H1 (cell line): Measurements from ENCODE around the gene ANKRD29. TPM values are rescaled to one million over a fixed set of nuclear protein-coding genes. Genes with fewer than 3 reads are reported as not detected.

Experiments used
- EZH2 ChIP-seq: fragments of 200-600 bp; sonication (generic); IDR thresholded peaks from 2 replicates; pipeline ENCODE4 v1.7.1; 2012; ENCODE audit warnings: low read depth, mild to moderate bottlenecking, moderate library complexity, low read length, inconsistent platforms; ENCODE audit not compliant: severe bottlenecking
- TEAD4 ChIP-seq: IDR thresholded peaks from 2 replicates; pipeline ENCODE4 v1.6.1; 2012; ENCODE audit warnings: low read depth, low read length, inconsistent platforms, mixed read lengths
- polyA plus RNA-seq, 7 experiments: library from polyadenylated mRNA; depleted of rRNA in 3 of 7; stranded (reverse) in 5 of 7; unstranded in 2 of 7; fragments of >200 nt in 5 of 7; fragments of 200-250 nt in 2 of 7; gene quantifications; 1 replicate in 5 of 7; 2 replicates in 1 of 7; 4 replicates in 1 of 7; pipeline versions ENCODE4 v1.2.1 to v1.2.3, GENCODE V29; 2011 to 2013; ENCODE audit warnings: missing spikeins in 2 of 7, mixed read lengths in 2 of 7
- total RNA-seq: library from RNA; stranded (reverse); fragmentation: NEBNext Ultra II Directional; extraction: Animal tissue kit (Norgen Biotek cat#: 25700); gene quantifications from 2 replicates; pipeline ENCODE4 v1.2.1, GENCODE V29; 2021

The ANKRD29 gene
- total and polyA plus RNA-seq, 2 of the 8 experiments (the other 6 are each of a cell fraction or from before 2014, with no cell fraction given) = 3.0 to 7.3 TPM

DNA sequence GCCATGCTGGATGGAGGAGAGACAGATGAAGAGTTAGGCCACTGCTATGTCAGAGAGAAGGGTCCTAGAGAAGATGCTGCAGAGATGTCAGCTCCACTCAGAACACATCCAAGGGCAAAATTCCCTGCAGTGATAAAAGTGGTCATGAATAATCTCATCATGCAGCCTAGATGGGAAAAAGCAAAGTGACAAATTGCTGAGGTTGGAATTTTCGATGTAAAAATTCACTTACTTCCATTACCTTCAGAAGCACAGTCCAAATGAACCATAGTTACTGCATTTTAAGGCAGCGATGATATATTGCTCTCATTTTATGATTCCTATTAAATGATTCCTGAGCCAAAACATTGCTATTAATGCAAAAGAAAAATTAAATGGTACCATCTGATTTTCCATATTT lies 16.4 kb downstream of the ANKRD29 start (continued):
- TF ChIP-seq EZH2 (no peak), TEAD4 (no peak)
